K562 (cell line): Measurements from ENCODE around the gene TXNRD1. TPM values are rescaled to one million over a fixed set of nuclear protein-coding genes. Genes with fewer than 3 reads are reported as not detected.

Experiments
- ATAC-seq: fragments of 200-7000 bp; cut with Tn5 transposase; 3 replicates; pipeline ENCODE4 v1.9.1; 2020; ENCODE audit warnings: moderate library complexity
- BruUV-seq: library from RNA; stranded (reverse); fragments of 400-500 nt; replicated peaks from 2 replicates; lab custom pipeline; 2021; lab: Mats Ljungman, UMichigan
- CTCF ChIA-PET: fragments of 300-600 bp; formaldehyde crosslinking; extraction: SDS; loops from one replicate; lab custom pipeline; 2021; ENCODE audit warnings: low intra/inter-chr PET ratio; lab: Yijun Ruan, JAX
- POLR2A ChIA-PET: fragments of 300-600, 350-650 bp; sonication (Branson Sonifier 250); formaldehyde crosslinking; extraction: SDS; loops from one replicate; lab custom pipeline; 2021; ENCODE audit warnings: antibody characterized with exemption, inconsistent platforms; lab: Yijun Ruan, JAX
- DNase-seq, 4 experiments: peaks; one replicate each; pipeline versions ENCODE4 v3.0.0 to v3.0.0-alpha.2; 2011 to 2018; ENCODE audit warnings: low spot score in 3 of 4, mixed read lengths in 3 of 4; ENCODE audit errors: extremely low read depth in 1 of 4
- FAIRE-seq: peaks from 2 replicates; lab custom pipeline; 2011; peaks lifted over from hg19 to GRCh38; lab: Jason Lieb, UNC
- H2AFZ ChIP-seq: 2 replicates; pipeline ENCODE4 v1.6.0; 2011; ENCODE audit warnings: low read depth, low read length, control low read depth, inconsistent platforms
- H3K27ac ChIP-seq: fragments of 200-600 bp; 3 replicates; pipeline ENCODE4 v1.8.0; 2011; ENCODE audit warnings: low read depth, mild to moderate bottlenecking, control low read depth, inconsistent platforms, low read length, moderate library complexity, mixed read lengths; ENCODE audit errors: extremely low read depth
- H3K27me3 ChIP-seq, 2 experiments: fragments of 300-600 bp in 1 of 2; 2 replicates in 1 of 2; 3 replicates in 1 of 2; pipeline versions ENCODE4 v1.6.0 to v1.8.0; 2011; ENCODE audit warnings: inconsistent platforms in 2 of 2, low read length in 2 of 2, mild to moderate bottlenecking in 1 of 2, mixed read lengths in 1 of 2, moderate library complexity in 1 of 2; ENCODE audit not compliant: control insufficient read depth in 2 of 2, insufficient read depth in 2 of 2
- H3K36me3 ChIP-seq: fragments of 300-600 bp; 3 replicates; pipeline ENCODE4 v1.8.0; 2011; ENCODE audit warnings: mild to moderate bottlenecking, low read length, inconsistent platforms; ENCODE audit not compliant: control insufficient read depth, insufficient read depth
- H3K4me1 ChIP-seq, 2 experiments: fragments of 200-600 bp in 1 of 2; replicated peaks in 1 of 2; 2 replicates in 1 of 2; 3 replicates in 1 of 2; pipeline versions ENCODE4 v1.5.1 to v1.8.0; 2011; ENCODE audit warnings: inconsistent platforms in 2 of 2, low read length in 2 of 2, mild to moderate bottlenecking in 1 of 2, mixed read lengths in 1 of 2, moderate library complexity in 1 of 2; ENCODE audit not compliant: control insufficient read depth in 2 of 2, insufficient read depth in 2 of 2
- H3K4me2 ChIP-seq: 2 replicates; pipeline ENCODE4 v1.6.1; 2011; ENCODE audit warnings: low read length, control low read depth, inconsistent platforms, mixed read lengths; ENCODE audit not compliant: insufficient read depth
- H3K4me3 ChIP-seq: fragments of 200-600 bp; sonication (generic), shearing (Covaris generic); 2 replicates; pipeline ENCODE4 v1.5.1; 2016; ENCODE audit warnings: control low read depth, inconsistent platforms
- H3K79me2 ChIP-seq: fragments of 200-600 bp; 3 replicates; pipeline ENCODE4 v1.8.0; 2011; ENCODE audit warnings: low read length, inconsistent platforms; ENCODE audit not compliant: control insufficient read depth, insufficient read depth
- H3K9ac ChIP-seq, 2 experiments: 2 replicates each; pipeline versions ENCODE4 v1.6.0 to v1.6.1; 2011; ENCODE audit warnings: low read depth in 2 of 2, low read length in 2 of 2, control low read depth in 1 of 2, inconsistent platforms in 1 of 2, mild to moderate bottlenecking in 1 of 2, mixed read lengths in 1 of 2; ENCODE audit not compliant: insufficient read depth in 1 of 2
- H3K9me1 ChIP-seq: one replicate; pipeline ENCODE4 v1.6.0; 2011; ENCODE audit warnings: inconsistent platforms, mild to moderate bottlenecking, low read length, moderate library complexity; ENCODE audit not compliant: control insufficient read depth, insufficient read depth
- H3K9me3 ChIP-seq: replicated peaks from 2 replicates; pipeline ENCODE4 v1.5.1; 2011; ENCODE audit warnings: low read depth, low read length, inconsistent platforms; ENCODE audit not compliant: control insufficient read depth, insufficient read depth
- H4K20me1 ChIP-seq: replicated peaks from 2 replicates; pipeline ENCODE4 v1.6.1; 2011; ENCODE audit warnings: low read length, inconsistent platforms, mixed read lengths; ENCODE audit not compliant: control insufficient read depth, insufficient read depth
- CEBPB ChIP-seq: fragments of 450-650 bp; IDR thresholded peaks from 2 replicates; pipeline ENCODE4 v1.6.1; 2016; ENCODE audit warnings: missing genetic modification characterization, missing compliant biosample characterization
- FIP1L1 ChIP-seq: fragments of 200-400 bp; formaldehyde crosslinking; IDR thresholded peaks from 2 replicates; pipeline ENCODE4 v1.6.1; 2018; ENCODE audit warnings: mild to moderate bottlenecking, low read depth, low read length; ENCODE audit not compliant: poor library complexity, severe bottlenecking
- FOXA3 ChIP-seq, 2 experiments: fragments of 450-650 bp in 1 of 2; sonication (generic) in 1 of 2; formaldehyde crosslinking; IDR thresholded peaks in 1 of 2; conservative IDR thresholded peaks in 1 of 2; 2 replicates each; pipeline versions ENCODE4 v1.4.0 to v1.8.0; 2020 to 2022; ENCODE audit warnings: mild to moderate bottlenecking in 2 of 2, missing genetic modification reagents in 1 of 2
- NFIC ChIP-seq: fragments of 450-650 bp; IDR thresholded peaks from 2 replicates; pipeline ENCODE4 v1.6.1; 2017; ENCODE audit warnings: mild to moderate bottlenecking, inconsistent platforms
- RHOXF2B ChIP-seq: fragments of 250-450 bp; sonication (Bioruptor Pico); conservative IDR thresholded peaks from 2 replicates; pipeline ENCODE4 v1.5.1; 2021
- SPI1 ChIP-seq: IDR thresholded peaks from 2 replicates; pipeline ENCODE4 v1.6.1; 2011; ENCODE audit warnings: low read depth, low read length, control low read depth, borderline replicate concordance
- WGBS: fragments of 100-300 bp; shearing (Covaris generic); methylation state at CpG from one replicate; pipeline ENCODE4 v1.1.6; 2016; ENCODE audit warnings: low coverage, mixed read lengths; ENCODE audit not compliant: insufficient coverage; ENCODE audit errors: missing lambda C conversion rate; 5-methylcytosine and 5-hydroxymethylcytosine counted together
- in situ Hi-C: fragments of 300-500 bp; cut with MboI; formaldehyde crosslinking; loops from 4 replicates; pipeline ENCODE4 v1.15.0; 2018; ENCODE audit warnings: inconsistent platforms, mixed read lengths
- intact Hi-C: fragments of 100-400 bp; cut with micrococcal nuclease; formaldehyde crosslinking; loops from 2 replicates; pipeline ENCODE4 v1.14.2; 2022
- polyA plus RNA-seq, 8 experiments: library from polyadenylated mRNA; depleted of rRNA in 4 of 8; stranded (reverse) in 5 of 8; unstranded in 3 of 8; fragments of >200 nt; fragmentation: Nextera tagmentation in 2 of 8; fragmentation: Illumina TruSeq in 1 of 8; extraction: Ambion mirVana in 2 of 8; extraction: Trizol in 1 of 8; gene quantifications; 2 replicates each; pipeline versions ENCODE4 v1.2.1 to v1.2.3, GENCODE V29; 2011 to 2014; ENCODE audit warnings: inconsistent platforms in 1 of 8, missing spikeins in 1 of 8
- total RNA-seq, 7 experiments: library from RNA; depleted of rRNA in 6 of 7; stranded (reverse); fragments of >200 nt in 6 of 7; fragmentation: Illumina TruSeq in 2 of 7; extraction: Trizol in 2 of 7; gene quantifications; 2 replicates each; pipeline versions ENCODE4 v1.2.1 to v1.2.3, GENCODE V29; 2011 to 2021; ENCODE audit warnings: low replicate concordance in 1 of 7
- TF ChIP-seq, protein P1 (sequence below): IDR thresholded peaks from 2 replicates; pipeline ENCODE4 v1.6.1; 2012; ENCODE audit warnings: low read depth, low read length, improper control_type of control experiment, borderline replicate concordance
- TF ChIP-seq, protein P2 (sequence below): sonication (generic); formaldehyde crosslinking; IDR thresholded peaks from 2 replicates; pipeline ENCODE4 v1.8.1; 2023; ENCODE audit warnings: mild to moderate bottlenecking, missing genetic modification reagents

TXNRD1 gene
- total and polyA plus RNA-seq, 9 of the 15 experiments (the other 6 are each of a cell fraction or from before 2014, with no cell fraction given) = 107 to 189 (median 146) TPM

DNA sequence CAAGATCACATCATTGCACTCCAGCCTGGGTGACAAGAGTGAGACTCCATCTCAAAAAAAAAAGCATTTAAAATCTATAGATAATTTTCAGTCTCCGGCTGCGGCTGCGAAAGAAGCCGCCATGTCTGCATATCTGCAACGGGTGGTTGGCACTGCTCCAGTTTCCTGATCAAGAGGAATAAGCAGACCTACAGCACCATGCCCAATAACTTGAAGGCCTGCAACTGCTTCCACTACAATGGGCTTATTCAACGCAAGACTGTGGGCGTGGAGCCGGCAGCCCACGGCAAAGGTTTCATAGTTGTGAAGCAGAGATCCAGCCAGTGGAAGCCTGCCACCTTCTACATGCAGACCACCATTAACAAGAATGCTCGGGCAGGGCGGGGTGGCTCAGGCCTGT is 57.4 kb downstream of the TXNRD1 start:
- Histone ChIP-seq H3K4me2 (no peak overlapping the region), H4K20me1 (no peaks in the 10 kb centered on the region), H3K9ac (no peak overlapping the region), H3K4me3 (no peak overlapping the region), H2AFZ (peak overlapping the region; percentile 66; the same call in 1 of the 2 replicates), H3K4me1 (no peaks in the 10 kb centered on the region; a peak in 1 of 5 replicates), H3K79me2 (no peaks in the 10 kb centered on the region), H3K36me3 (no peaks in the 10 kb centered on the region), H3K27ac (no peak overlapping the region), H3K9me1 (no peaks in the 10 kb centered on the region), H3K9me3 (no peaks in the 10 kb centered on the region), H3K27me3 (no peaks in the 10 kb centered on the region)
- intact Hi-C loops = no loop called here
- in situ Hi-C loops = no loop called here
- no TSS peak for BruUV-seq
- no peak for ATAC-seq
- CTCF ChIA-PET = no interaction called here
- peak; percentile 69 for TF ChIP-seq NFIC
- TF ChIP-seq, protein P1, sequence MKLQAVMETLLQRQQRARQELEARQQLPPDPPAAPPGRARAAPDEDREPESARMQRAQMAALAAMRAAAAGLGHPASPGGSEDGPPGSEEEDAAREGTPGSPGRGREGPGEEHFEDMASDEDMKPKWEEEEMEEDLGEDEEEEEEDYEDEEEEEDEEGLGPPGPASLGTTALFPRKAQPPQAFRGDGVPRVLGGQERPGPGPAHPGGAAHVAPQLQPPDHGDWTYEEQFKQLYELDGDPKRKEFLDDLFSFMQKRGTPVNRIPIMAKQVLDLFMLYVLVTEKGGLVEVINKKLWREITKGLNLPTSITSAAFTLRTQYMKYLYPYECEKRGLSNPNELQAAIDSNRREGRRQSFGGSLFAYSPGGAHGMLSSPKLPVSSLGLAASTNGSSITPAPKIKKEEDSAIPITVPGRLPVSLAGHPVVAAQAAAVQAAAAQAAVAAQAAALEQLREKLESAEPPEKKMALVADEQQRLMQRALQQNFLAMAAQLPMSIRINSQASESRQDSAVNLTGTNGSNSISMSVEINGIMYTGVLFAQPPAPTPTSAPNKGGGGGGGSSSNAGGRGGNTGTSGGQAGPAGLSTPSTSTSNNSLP = no peak
- POLR2A ChIA-PET = interaction anchor here (5.4 kb wide), 1 partner anchor 15 kb away, joined by 60 read pairs; no protein-coding TSS in a partner anchor
- FAIRE-seq = no peak
- WGBS = 52% methylated on average over 11 of the region's 11 CpGs
- no peak for DNase-seq

DNA sequence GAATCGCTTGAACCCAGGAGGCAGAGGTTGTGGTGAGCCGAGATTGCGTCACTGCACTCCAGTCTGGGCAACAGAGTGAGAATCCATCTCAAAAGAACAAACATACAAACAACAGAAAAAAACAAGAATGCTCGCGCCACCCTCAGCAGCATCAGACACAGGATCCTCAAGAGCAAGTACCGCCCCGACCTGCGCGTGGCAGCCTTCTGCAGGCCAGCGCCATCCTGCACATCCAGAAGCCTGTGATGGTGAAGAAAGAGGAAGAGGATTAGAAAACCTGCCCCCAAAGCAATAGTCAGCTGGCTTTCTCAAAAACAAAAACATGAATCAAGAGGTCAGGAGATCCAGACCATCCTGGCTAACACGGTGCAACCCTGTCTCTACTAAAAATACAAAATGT is 57.9 kb downstream of the TXNRD1 start:
- Histone ChIP-seq H3K4me1 (no peaks in the 10 kb centered on the region; a peak in 1 of 5 replicates), H4K20me1 (no peaks in the 10 kb centered on the region), H3K9me1 (no peaks in the 10 kb centered on the region), H3K27ac (no peak overlapping the region), H3K36me3 (no peaks in the 10 kb centered on the region), H3K9me3 (no peaks in the 10 kb centered on the region), H3K79me2 (no peaks in the 10 kb centered on the region), H3K4me2 (no peak overlapping the region), H3K4me3 (no peak overlapping the region), H3K9ac (no peak overlapping the region), H2AFZ (no peak overlapping the region), H3K27me3 (no peaks in the 10 kb centered on the region)
- FAIRE-seq (no peak), ATAC-seq (no peak), DNase-seq (no peak)
- BruUV-seq = no TSS peak
- WGBS = 85% methylated on average over 10 of the region's 11 CpGs
- CTCF ChIA-PET = no interaction called here
- intact Hi-C loops (no loop called here), in situ Hi-C loops (no loop called here)
- POLR2A ChIA-PET = interaction anchor here (5.4 kb wide), 1 partner anchor 14 kb away, joined by 60 read pairs; no protein-coding TSS in a partner anchor
- TF ChIP-seq SPI1 = peak; percentile 48; the same call in 1 of the 2 replicates
- TF ChIP-seq FIP1L1 = no peak
- TF ChIP-seq, protein P2, sequence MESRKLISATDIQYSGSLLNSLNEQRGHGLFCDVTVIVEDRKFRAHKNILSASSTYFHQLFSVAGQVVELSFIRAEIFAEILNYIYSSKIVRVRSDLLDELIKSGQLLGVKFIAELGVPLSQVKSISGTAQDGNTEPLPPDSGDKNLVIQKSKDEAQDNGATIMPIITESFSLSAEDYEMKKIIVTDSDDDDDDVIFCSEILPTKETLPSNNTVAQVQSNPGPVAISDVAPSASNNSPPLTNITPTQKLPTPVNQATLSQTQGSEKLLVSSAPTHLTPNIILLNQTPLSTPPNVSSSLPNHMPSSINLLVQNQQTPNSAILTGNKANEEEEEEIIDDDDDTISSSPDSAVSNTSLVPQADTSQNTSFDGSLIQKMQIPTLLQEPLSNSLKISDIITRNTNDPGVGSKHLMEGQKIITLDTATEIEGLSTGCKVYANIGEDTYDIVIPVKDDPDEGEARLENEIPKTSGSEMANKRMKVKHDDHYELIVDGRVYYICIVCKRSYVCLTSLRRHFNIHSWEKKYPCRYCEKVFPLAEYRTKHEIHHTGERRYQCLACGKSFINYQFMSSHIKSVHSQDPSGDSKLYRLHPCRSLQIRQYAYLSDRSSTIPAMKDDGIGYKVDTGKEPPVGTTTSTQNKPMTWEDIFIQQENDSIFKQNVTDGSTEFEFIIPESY (CRISPR knock-in tag) = peak; percentile 89
- TF ChIP-seq RHOXF2B (CRISPR knock-in tag) = no peak
- TF ChIP-seq CEBPB (tag) = peak; percentile 61
- no peak for TF ChIP-seq FOXA3 (CRISPR knock-in tag; conservative IDR thresholded peaks at IDR 0.05 in 1 of 2, IDR thresholded peaks at IDR 0.05 in 1 of 2)
